GM12801 (cell line): ENCODE results near the gene APOL2.

Experiments used
- TF ChIP-seq, protein P1 (sequence below): IDR thresholded peaks from one replicate; pipeline ENCODE4 v1.5.1; 2011; ENCODE audit warnings: control low read depth; ENCODE audit not compliant: insufficient read length; ENCODE audit errors: extremely low read depth

APOL2 gene

DNA sequence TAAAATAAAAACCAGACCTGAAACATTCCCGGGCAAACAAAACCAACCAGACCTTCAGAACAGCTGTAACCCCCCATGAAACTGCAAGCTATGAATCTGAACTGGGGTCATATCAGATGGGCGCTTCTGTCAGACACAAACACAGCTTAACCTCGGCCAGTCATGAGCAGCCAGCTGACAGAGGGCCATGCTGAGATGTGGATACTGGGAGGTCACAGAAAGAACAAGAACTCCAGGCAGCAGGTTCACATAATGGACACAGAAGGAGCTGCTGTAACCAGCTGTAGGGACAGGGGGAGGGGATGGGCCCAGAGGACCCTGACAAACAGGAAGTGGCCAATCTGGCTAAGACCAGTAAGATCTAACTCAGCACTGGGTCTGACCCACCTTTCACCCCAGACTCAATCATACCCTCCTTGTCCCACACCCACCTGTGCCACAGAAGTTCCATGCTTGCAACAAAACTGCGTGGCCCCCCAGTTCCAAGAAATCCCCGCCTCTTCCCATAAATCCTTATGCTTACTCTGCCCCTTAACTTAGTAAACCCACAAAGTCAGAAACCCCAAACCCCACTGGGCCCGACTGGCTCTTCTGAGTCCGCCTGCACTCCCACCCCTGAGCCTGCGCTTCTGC lies 41.7 kb downstream of the APOL2 start:
- TF ChIP-seq, protein P1, sequence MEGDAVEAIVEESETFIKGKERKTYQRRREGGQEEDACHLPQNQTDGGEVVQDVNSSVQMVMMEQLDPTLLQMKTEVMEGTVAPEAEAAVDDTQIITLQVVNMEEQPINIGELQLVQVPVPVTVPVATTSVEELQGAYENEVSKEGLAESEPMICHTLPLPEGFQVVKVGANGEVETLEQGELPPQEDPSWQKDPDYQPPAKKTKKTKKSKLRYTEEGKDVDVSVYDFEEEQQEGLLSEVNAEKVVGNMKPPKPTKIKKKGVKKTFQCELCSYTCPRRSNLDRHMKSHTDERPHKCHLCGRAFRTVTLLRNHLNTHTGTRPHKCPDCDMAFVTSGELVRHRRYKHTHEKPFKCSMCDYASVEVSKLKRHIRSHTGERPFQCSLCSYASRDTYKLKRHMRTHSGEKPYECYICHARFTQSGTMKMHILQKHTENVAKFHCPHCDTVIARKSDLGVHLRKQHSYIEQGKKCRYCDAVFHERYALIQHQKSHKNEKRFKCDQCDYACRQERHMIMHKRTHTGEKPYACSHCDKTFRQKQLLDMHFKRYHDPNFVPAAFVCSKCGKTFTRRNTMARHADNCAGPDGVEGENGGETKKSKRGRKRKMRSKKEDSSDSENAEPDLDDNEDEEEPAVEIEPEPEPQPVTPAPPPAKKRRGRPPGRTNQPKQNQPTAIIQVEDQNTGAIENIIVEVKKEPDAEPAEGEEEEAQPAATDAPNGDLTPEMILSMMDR: no peak

GRCh38 chr22:36197065-36197440 lies 42.3 kb downstream of the APOL2 start:
- TF ChIP-seq, protein P1: no peak

- TF ChIP-seq, protein P1: no peak
Observed at GRCh38 chr22:36196254-36197064, 42.9 kb downstream of the APOL2 start.

DNA sequence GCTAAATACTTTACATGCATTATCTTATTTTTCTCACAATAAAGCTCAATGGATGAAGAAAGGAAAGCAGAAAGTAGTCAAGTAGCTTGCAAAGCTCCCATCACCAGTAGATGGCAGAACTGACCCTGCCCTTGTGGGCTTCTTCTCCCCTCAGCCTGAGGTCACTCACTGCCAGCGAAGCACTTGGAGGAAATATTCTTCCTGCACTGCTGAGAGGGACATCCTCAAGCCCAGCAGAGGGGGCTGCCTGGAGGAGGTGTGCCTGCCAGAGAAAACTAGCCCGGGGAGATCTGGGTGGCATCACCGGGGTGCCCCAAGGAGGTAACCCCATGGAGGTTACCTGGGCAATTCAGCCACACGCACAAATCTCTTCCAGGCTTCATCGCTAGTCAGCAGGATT lies 44.4 kb downstream of the APOL2 start:
- TF ChIP-seq, protein P1: no peak

- TF ChIP-seq, protein P1: no peak
Observed at GRCh38 chr22:36194385-36194784, 44.9 kb downstream of the APOL2 start.

GRCh38 chr22:36193577-36193976 lies 45.8 kb downstream of the APOL2 start:
- TF ChIP-seq, protein P1: no peak

- TF ChIP-seq, protein P1: no peak
Observed at GRCh38 chr22:36193171-36193570, 46.2 kb downstream of the APOL2 start.
